Measurements from ENCODE around the gene TBRG1. TPM values are rescaled to one million over a fixed set of nuclear protein-coding genes. Genes with fewer than 3 reads are reported as not detected.
A peak's percentile ranks its signal among the peaks of the same experiment; 100 is the strongest.

Gene TBRG1, protein sequence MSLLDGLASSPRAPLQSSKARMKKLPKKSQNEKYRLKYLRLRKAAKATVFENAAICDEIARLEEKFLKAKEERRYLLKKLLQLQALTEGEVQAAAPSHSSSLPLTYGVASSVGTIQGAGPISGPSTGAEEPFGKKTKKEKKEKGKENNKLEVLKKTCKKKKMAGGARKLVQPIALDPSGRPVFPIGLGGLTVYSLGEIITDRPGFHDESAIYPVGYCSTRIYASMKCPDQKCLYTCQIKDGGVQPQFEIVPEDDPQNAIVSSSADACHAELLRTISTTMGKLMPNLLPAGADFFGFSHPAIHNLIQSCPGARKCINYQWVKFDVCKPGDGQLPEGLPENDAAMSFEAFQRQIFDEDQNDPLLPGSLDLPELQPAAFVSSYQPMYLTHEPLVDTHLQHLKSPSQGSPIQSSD
- total RNA-seq, result 10 to 100 TPM; 44.5 to 48.5 TPM

DNA sequence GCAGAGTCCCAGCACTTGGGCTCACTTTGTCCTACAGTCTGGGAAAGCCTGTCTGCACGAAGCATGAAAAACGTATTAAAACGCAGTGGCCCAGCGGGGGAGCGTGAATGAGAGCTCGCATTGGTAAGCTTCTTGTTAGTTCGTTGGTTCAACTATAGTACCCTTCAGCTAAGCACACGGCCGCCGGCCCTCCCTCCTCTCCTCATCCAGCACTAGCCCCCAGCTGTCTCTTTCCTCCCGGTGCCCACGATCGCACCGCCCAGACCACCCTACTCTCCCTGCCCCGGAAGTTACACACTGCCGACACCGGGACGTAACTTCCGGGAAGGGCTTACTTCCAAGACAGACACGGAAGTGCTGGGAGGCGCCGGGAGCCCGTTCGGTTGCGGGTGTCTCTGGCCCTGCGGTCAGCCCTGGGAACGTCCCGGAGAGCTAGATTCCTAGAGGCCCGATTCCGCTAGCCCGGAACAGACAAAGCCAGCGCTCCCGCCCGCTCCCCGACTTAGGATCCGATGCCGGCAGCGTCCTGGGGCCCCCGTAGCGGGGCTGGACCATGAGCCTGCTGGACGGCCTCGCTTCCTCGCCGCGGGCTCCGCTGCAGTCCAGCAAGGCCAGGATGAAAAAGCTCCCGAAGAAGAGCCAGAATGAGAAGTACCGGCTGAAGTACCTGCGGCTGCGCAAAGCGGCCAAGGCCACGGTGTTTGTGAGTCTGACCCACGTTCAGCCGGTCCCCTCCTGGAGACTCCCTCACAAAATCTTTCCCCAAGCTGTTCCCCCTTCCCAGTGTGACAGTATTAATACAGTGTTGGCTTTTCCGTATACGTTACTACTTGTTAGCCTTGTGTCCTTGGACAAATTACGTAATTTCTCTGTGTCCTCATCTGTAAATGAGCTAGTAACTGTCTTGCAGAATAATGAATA is at the start of gene TBRG1:
TBRG1 (plus strand) TSS at position 334 of the 921 bp plus-strand sequence; CDS start at position 554, 220 bp downstream.
- Mint-ChIP-seq H3K4me1 (peaks cover 27% of the 10 kb centered on the region), H3K4me3 (peak within 1 kb of the TSS; percentile 80), H3K36me3 (peaks cover 23% of the 10 kb centered on the region), H3K27ac (peak within 1 kb of the TSS; percentile 81), H3K9me3 (ENCODE audit: low read depth) (no peaks in the 10 kb centered on the region), H3K27me3 (peaks cover 10% of the 10 kb centered on the region)
- peak; percentile 99 for ATAC-seq
- CTCF ChIA-PET, result interaction anchor here (0.9 to 1.8 kb wide), 6 partner anchors 47 to 215 kb away, joined by 3 to 8 read pairs (median 4); no protein-coding TSS in a partner anchor
- DNase-seq, result peak; percentile 90

DNA sequence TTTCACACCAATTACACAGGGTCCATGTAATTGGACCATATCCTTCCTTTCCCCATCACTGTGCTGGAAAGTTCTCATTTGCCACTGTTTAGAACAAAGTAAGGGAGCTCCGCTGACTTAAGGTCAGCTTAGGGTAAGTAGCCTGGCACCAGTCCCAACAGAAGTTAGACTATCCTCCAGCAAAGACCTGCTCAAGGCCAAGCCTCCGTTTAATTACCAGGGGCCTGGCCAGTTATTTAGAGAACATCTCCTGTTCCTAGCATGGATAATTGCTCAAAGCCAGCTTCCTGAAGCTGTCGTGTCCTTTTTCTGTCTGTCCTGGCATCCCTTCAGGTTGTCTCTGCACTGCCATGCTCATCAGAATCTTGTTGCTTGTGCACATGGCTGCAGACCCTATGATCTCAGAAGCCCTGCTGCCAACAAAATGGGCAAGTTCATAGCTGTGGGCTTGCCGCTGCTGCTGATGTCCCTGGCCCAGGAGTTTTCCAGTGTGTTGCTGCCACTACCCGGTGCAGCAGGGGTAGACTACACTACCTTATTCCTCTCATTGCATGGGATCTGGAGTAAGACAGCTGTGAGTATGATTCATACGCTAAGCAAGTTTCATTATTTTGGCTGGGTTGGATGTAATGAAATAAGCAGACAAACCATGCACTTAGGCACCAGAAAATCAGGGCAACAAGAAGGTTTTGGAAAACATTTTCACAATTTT is 44.8 kb upstream of the TBRG1 start:
- H3K36me3 Mint-ChIP-seq, result no peaks in the 10 kb centered on the region
- H3K9me3 Mint-ChIP-seq (ENCODE audit: low read depth), result no peaks in the 10 kb centered on the region
- CTCF ChIA-PET, result no interaction called here
- no peak overlapping the region for H3K4me3 Mint-ChIP-seq
- H3K27me3 Mint-ChIP-seq, result no peaks in the 10 kb centered on the region
- no peaks in the 10 kb centered on the region for H3K4me1 Mint-ChIP-seq
- no peak overlapping the region for H3K27ac Mint-ChIP-seq
- no peak for ATAC-seq
- no peak for DNase-seq

DNA sequence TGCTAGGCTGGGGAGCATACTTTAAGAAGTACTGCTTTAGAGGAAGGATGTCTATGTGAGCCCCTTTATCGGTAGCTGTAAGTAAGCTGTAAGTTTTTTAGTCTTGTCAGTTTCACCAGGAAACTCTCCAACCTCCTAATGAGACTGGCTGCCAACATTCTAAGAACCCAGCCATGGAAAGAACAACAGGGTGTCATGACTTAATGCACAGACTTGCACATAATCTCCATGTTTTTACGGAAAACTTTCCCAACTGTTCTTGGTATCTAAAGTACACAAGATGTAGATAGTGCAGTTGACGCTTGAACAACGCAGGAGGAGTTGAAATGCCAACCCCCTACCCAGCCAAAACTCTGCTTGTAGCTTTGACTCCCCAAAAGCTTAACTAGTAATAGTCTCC is 43.9 kb upstream of the TBRG1 start:
- DNase-seq (no peak), ATAC-seq (no peak)
- no peaks in the 10 kb centered on the region for H3K4me1 Mint-ChIP-seq
- no peaks in the 10 kb centered on the region for H3K9me3 Mint-ChIP-seq (ENCODE audit: low read depth)
- CTCF ChIA-PET, result no interaction called here
- no peaks in the 10 kb centered on the region for H3K36me3 Mint-ChIP-seq
- H3K27ac Mint-ChIP-seq, result no peak overlapping the region
- no peak overlapping the region for H3K4me3 Mint-ChIP-seq
- no peaks in the 10 kb centered on the region for H3K27me3 Mint-ChIP-seq

DNA sequence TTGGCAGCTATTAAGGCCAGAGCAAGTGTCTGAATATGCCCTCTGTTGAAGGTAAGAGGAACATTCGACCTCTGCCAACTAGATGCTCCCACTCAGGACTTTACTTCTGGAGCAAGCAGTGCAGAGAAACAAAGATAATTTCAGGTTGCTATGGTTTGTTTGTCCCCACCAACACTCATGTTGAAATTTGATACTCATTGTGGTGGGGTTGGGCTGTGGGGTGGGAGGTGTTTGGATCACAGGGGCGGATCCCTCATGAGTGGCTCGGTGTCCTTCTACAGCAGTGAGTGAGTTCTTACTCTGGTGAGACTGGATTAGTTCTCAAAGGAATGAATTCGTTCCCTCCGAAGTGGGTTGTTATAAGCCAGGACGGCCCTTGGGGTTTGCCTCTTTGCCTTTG is 40.8 kb upstream of the TBRG1 start:
- no peak overlapping the region for H3K4me3 Mint-ChIP-seq
- CTCF ChIA-PET, result no interaction called here
- H3K36me3 Mint-ChIP-seq, result no peaks in the 10 kb centered on the region
- H3K4me1 Mint-ChIP-seq, result no peaks in the 10 kb centered on the region
- H3K27me3 Mint-ChIP-seq, result peaks cover 3% of the 10 kb centered on the region
- no peak for DNase-seq
- no peak for ATAC-seq
- H3K27ac Mint-ChIP-seq, result no peak overlapping the region
- no peaks in the 10 kb centered on the region for H3K9me3 Mint-ChIP-seq (ENCODE audit: low read depth)

DNA sequence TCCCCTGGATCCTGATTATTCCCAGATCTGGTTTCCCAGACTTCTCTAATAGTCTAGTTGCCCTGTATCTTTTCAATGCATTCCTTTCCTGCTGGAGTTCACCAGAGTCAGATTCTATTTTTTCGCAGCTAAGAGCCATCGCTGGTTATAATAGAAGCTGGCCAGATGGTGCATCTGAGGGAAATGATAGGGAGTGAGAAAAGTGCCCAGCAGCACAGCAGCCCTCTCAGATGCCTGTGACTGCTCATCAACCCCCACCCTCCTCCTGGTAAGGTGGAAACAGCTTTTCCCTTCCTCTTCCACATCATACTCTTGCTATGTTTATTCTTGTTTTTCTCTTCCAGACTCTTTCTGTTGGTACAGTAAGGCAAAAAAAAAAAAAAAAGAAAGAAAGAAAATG is 40.1 kb upstream of the TBRG1 start:
- CTCF ChIA-PET, result no interaction called here
- Mint-ChIP-seq H3K4me3 (no peak overlapping the region), H3K36me3 (no peaks in the 10 kb centered on the region), H3K9me3 (ENCODE audit: low read depth) (no peaks in the 10 kb centered on the region), H3K27ac (no peak overlapping the region), H3K4me1 (no peaks in the 10 kb centered on the region), H3K27me3 (peaks cover 9% of the 10 kb centered on the region)
- ATAC-seq (no peak), DNase-seq (no peak)

DNA sequence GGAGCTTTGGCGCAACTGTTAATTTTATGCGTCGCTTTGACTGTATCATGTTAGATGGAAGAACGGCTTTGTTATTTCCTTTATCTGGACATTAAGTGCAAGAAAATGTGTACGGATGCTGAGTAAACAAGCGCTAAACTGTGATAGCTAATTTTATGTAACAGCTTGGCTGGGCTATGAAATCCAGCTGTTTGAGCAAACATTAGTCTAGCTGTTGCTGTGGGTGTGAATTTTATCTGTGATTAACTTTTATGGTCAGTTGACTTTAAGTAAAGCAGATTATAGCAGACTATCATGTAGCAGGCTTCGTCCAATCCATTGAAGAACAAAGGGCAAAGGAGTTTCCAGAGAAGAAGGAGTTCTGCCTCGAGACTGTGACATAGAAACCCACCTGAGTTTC is 38.9 kb upstream of the TBRG1 start:
- Mint-ChIP-seq H3K4me1 (no peaks in the 10 kb centered on the region), H3K9me3 (ENCODE audit: low read depth) (no peaks in the 10 kb centered on the region), H3K36me3 (no peaks in the 10 kb centered on the region), H3K27ac (no peak overlapping the region), H3K4me3 (no peak overlapping the region), H3K27me3 (peaks cover 12% of the 10 kb centered on the region)
- no peak for DNase-seq
- no peak for ATAC-seq
- CTCF ChIA-PET, result interaction anchor here (0.7 to 2.8 kb wide), 2 partner anchors 168 to 182 kb away, joined by 3 to 13 read pairs; no protein-coding TSS in a partner anchor

DNA sequence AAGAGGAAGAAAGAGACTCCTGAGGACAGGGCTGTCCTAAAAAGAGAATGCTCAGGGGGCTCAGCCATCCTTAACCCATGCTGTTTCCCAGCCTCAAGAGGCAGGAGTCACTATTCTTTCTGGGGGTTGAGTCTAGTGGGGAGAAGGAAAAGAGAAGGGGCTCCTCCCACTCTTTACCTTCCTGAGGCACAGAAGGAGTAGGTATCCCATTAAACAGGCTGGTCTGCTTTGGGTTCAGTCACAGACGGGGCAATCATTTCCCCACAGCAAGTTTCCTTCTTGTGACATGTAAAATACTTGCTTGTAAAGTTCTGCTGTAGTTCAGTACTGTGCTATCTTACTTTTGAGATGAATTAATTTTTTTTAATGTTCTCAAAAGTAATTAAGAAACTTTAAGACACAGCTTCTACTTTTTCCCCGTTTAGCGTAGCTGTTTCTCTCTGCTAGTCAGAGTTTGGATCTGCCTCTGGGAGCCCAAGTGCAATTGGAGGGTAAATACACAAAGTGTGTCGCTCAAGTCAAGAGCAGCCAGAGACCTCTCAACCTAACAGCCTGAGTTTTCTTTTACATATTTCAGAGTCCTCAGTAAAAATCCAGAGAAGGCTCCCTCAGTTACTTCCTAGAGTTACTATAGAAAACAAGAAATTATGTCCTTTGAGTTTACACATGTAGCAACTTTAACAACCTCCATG is 37.8 kb upstream of the TBRG1 start:
- no peak for DNase-seq
- Mint-ChIP-seq H3K27me3 (peaks cover 12% of the 10 kb centered on the region), H3K36me3 (no peaks in the 10 kb centered on the region), H3K4me3 (no peak overlapping the region), H3K9me3 (ENCODE audit: low read depth) (no peaks in the 10 kb centered on the region), H3K27ac (no peak overlapping the region), H3K4me1 (no peaks in the 10 kb centered on the region)
- CTCF ChIA-PET, result interaction anchor here (1.0 to 2.8 kb wide), 5 partner anchors 167 to 515 kb away, joined by 3 to 13 read pairs (median 4); no protein-coding TSS in a partner anchor
- no peak for ATAC-seq

DNA sequence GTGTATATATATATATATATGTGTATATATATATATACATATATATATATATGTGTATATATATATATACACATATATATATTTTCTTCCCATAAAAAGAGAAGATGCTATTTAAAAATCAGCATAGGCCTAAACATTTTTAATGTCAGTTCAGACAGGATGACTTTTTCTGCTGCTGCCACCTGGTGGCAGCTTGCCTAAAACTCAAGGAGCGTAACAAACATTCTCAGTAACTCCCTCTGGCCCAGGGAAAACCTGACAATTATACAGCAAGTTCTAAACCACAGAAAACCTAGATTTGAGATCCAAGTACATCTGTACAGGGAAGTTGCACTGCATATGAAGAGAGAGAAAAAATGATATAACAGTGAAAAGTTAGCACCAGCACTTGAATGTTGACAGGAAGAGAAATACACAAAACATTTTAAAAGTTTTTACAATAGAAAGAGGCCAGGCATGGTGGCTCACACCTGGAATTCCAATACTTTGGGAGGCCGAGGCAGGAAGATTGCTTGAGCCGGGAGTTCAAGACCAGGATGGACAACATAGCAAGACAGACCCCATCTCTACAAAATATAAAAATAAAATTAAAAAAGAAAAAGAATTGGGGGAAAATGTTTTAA is 36.3 kb upstream of the TBRG1 start:
- CTCF ChIA-PET, result interaction anchor here (0.8 to 2.8 kb wide), 6 partner anchors 9 to 208 kb away, joined by 3 to 13 read pairs (median 4); no protein-coding TSS in a partner anchor
- peaks cover 12% of the 10 kb centered on the region for H3K27me3 Mint-ChIP-seq

DNA sequence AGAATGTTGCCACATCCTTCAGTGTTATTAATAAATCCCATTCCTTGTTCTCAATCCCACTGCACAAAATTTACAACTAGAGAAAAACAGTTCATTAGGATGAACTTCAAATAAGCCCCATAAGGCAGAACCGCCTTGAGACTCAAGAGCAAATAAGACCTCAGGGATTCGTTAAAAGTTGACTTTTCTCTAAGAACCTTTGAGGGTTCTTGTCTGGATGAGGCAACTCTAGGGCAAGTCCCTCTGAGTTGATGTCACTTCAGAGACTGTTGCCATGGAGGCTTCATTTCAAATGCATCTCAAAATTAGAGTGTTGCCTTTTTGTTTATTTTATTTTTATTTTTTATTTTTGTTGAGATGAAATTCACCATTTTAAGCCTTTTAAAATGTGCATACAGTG is 31.2 kb upstream of the TBRG1 start:
- Mint-ChIP-seq H3K4me3 (no peak overlapping the region), H3K27ac (no peak overlapping the region), H3K9me3 (ENCODE audit: low read depth) (no peaks in the 10 kb centered on the region), H3K36me3 (no peaks in the 10 kb centered on the region), H3K4me1 (no peaks in the 10 kb centered on the region), H3K27me3 (peaks cover 25% of the 10 kb centered on the region)
- no peak for DNase-seq
- no peak for ATAC-seq
- CTCF ChIA-PET, result no interaction called here

More for the DNA sequence above, 36.3 kb upstream of the TBRG1 start:
- no peaks in the 10 kb centered on the region for H3K36me3 Mint-ChIP-seq
- H3K4me1 Mint-ChIP-seq, result no peaks in the 10 kb centered on the region
- no peaks in the 10 kb centered on the region for H3K9me3 Mint-ChIP-seq (ENCODE audit: low read depth)
- no peak overlapping the region for H3K4me3 Mint-ChIP-seq
- DNase-seq (peak; percentile 51), ATAC-seq (no peak)
- no peak overlapping the region for H3K27ac Mint-ChIP-seq

DNA sequence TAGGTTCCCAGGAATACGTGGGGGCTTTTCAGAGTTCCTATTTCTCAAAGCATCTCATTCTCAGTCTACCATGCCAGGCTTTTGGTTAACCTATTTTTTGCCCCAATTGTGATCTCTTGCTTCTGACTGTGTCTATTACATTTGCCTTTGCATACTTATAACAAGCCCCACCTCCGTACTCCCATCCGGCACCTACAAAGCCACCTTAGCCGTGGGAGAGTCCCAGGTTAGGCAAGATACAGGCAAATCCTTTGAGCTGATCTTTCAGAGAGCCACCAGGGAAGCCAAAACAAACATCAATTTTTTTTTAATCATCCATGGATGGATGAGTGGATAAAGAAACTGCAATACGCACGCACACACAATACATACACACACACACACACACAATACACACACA is 30.0 kb upstream of the TBRG1 start:
- DNase-seq (no peak), ATAC-seq (no peak)
- no peaks in the 10 kb centered on the region for H3K9me3 Mint-ChIP-seq (ENCODE audit: low read depth)
- H3K4me1 Mint-ChIP-seq, result no peaks in the 10 kb centered on the region
- H3K4me3 Mint-ChIP-seq, result no peak overlapping the region
- peaks cover 27% of the 10 kb centered on the region for H3K27me3 Mint-ChIP-seq
- CTCF ChIA-PET, result no interaction called here
- no peaks in the 10 kb centered on the region for H3K36me3 Mint-ChIP-seq
- H3K27ac Mint-ChIP-seq, result no peak overlapping the region

DNA sequence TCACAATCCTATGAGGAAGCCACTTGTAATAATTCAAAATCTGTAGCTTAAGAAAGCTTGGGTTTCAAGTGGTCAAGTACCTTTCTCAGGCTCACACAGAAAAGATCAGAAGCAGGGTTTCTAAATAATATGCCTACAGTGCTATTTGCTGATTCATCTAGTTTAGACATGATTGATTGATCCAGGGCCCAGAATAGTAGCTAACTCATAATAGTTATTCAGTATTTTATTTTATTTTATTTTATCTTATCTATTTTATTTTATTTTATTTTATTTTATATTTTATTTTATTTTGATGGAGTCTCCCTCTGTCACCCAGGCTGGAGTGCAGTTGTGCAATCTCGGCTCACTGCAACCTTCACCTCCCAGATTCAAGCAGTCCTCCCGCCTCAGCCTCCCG is 27.4 kb upstream of the TBRG1 start:
- no peaks in the 10 kb centered on the region for H3K36me3 Mint-ChIP-seq
- DNase-seq, result no peak
- no peaks in the 10 kb centered on the region for H3K4me1 Mint-ChIP-seq
- peaks cover 31% of the 10 kb centered on the region for H3K27me3 Mint-ChIP-seq
- ATAC-seq, result no peak
- CTCF ChIA-PET, result interaction anchor here (1.0 kb wide), 1 partner anchor 9 kb away, joined by 3 read pairs; no protein-coding TSS in a partner anchor
- no peak overlapping the region for H3K4me3 Mint-ChIP-seq
- H3K9me3 Mint-ChIP-seq (ENCODE audit: low read depth), result no peaks in the 10 kb centered on the region
- H3K27ac Mint-ChIP-seq, result no peak overlapping the region

DNA sequence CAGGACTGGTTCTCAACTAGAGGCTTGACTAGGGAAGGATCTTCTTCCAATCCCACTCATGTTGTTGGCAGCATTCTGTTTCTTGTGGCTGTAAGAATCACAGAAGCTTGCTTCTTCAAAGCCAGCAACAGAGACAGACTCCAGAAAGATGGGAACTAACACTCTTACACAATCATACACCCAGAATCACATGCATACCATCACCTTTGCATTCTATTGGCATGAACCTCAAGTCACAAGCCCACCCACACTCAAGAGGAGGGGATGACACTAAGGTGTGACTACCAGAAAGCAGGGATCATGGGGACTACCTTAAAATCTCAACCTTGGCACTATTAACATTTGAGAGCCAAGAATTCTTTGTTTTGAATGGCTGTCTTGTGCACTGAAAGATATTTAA is 25.0 kb upstream of the TBRG1 start:
- ATAC-seq (no peak), DNase-seq (no peak)
- Mint-ChIP-seq H3K27ac (no peak overlapping the region), H3K36me3 (no peaks in the 10 kb centered on the region), H3K9me3 (ENCODE audit: low read depth) (no peaks in the 10 kb centered on the region), H3K4me3 (no peak overlapping the region), H3K27me3 (peaks cover 31% of the 10 kb centered on the region), H3K4me1 (no peaks in the 10 kb centered on the region)
- CTCF ChIA-PET, result no interaction called here
